HK-2 (cell line): ENCODE results near the gene OR8B3.

Source experiments
- DNase-seq: peaks from one replicate; pipeline ENCODE4 v3.0.0-alpha.2; 2018; ENCODE audit not compliant: unreplicated experiment

The OR8B3 gene

GRCh38 chr11:124359566-124359965, 39.3 kb downstream of the OR8B3 start:
- no peak for DNase-seq

- no peak for DNase-seq
These were observed 52.4 kb downstream of the OR8B3 start for GRCh38 chr11:124346311-124346955.
